Naive thymus-derived CD4-positive, alpha-beta T cell (primary cell): ENCODE data around the gene FERMT1. TPM values are rescaled to one million over a fixed set of nuclear protein-coding genes. Genes with fewer than 3 reads are reported as not detected.

Experiments
- ATAC-seq: fragments of 150-1000 bp; cut with Tn5 transposase; 2 replicates; pipeline ENCODE4 v1.10.0; 2021; ENCODE audit warnings: mild to moderate bottlenecking, moderate library complexity
- CTCF ChIA-PET: fragments of 350-600 bp; sonication (Branson Sonifier 250); formaldehyde crosslinking; loops from one replicate; lab custom pipeline; 2021; ENCODE audit warnings: antibody characterized with exemption; lab: Charles Lee
- POLR2A ChIA-PET: fragments of 350-600 bp; sonication (Branson Sonifier 250); formaldehyde crosslinking; loops from one replicate; lab custom pipeline; 2021; ENCODE audit warnings: antibody characterized with exemption, inconsistent platforms; lab: Charles Lee
- DNase-seq, 9 donors: peaks; one replicate each; pipeline versions ENCODE4 v3.0.0 to v3.0.0-alpha.2; 2020 to 2022; ENCODE audit warnings: mixed read lengths in 1 of 9
- H3K27ac ChIP-seq: one replicate; pipeline ENCODE4 v1.7.0; 2013; ENCODE audit warnings: mild to moderate bottlenecking, low read depth, low read length, moderate library complexity
- H3K27me3 ChIP-seq, 2 donors: one replicate each; pipeline ENCODE4 v1.7.0; 2013; ENCODE audit warnings: low read length in 2 of 2, mild to moderate bottlenecking in 2 of 2, moderate library complexity in 2 of 2; ENCODE audit not compliant: control insufficient read depth in 2 of 2, insufficient read depth in 2 of 2
- H3K36me3 ChIP-seq, 3 experiments: 1 replicate in 2 of 3; 2 replicates in 1 of 3; pipeline ENCODE4 v1.7.0; 2013; ENCODE audit warnings: low read length in 3 of 3, mild to moderate bottlenecking in 3 of 3, moderate library complexity in 1 of 3; ENCODE audit not compliant: insufficient read depth in 3 of 3, control insufficient read depth in 2 of 3
- H3K4me1 ChIP-seq, 2 donors: one replicate each; pipeline ENCODE4 v1.7.0; 2013; ENCODE audit warnings: low read length in 2 of 2, mild to moderate bottlenecking in 2 of 2, moderate library complexity in 1 of 2; ENCODE audit not compliant: control insufficient read depth in 2 of 2, insufficient read depth in 2 of 2
- H3K4me3 ChIP-seq: 2 replicates; pipeline ENCODE4 v1.7.0; 2013; ENCODE audit warnings: mild to moderate bottlenecking, low read length
- H3K9me3 ChIP-seq, 3 experiments: 1 replicate in 2 of 3; 2 replicates in 1 of 3; pipeline ENCODE4 v1.7.0; 2013; ENCODE audit warnings: low read length in 3 of 3; ENCODE audit not compliant: control insufficient read depth in 2 of 3
- H3K27ac Mint-ChIP-seq, 9 donors: one replicate each; pipeline ENCODE4 v1.8.0; 2020 to 2022; ENCODE audit warnings: mixed read lengths in 9 of 9, mild to moderate bottlenecking in 8 of 9, moderate library complexity in 5 of 9, inconsistent platforms in 2 of 9
- H3K27me3 Mint-ChIP-seq, 5 donors: one replicate each; pipeline ENCODE4 v1.8.0; 2021 to 2022; ENCODE audit warnings: mixed read lengths in 5 of 5, mild to moderate bottlenecking in 1 of 5
- H3K36me3 Mint-ChIP-seq, 5 donors: one replicate each; pipeline ENCODE4 v1.8.0; 2020 to 2022; ENCODE audit warnings: mixed read lengths in 5 of 5, mild to moderate bottlenecking in 3 of 5, inconsistent platforms in 1 of 5
- H3K4me1 Mint-ChIP-seq, 7 donors: one replicate each; pipeline ENCODE4 v1.8.0; 2020 to 2022; ENCODE audit warnings: mixed read lengths in 7 of 7, mild to moderate bottlenecking in 3 of 7, inconsistent platforms in 1 of 7
- H3K4me3 Mint-ChIP-seq, 10 donors: one replicate each; pipeline ENCODE4 v1.8.0; 2020 to 2022; ENCODE audit warnings: mild to moderate bottlenecking in 10 of 10, mixed read lengths in 10 of 10, moderate library complexity in 6 of 10, inconsistent platforms in 2 of 10
- H3K9me3 Mint-ChIP-seq, 11 donors: one replicate each; pipeline ENCODE4 v1.8.0; 2020 to 2022; ENCODE audit warnings: mixed read lengths in 11 of 11, mild to moderate bottlenecking in 4 of 11, inconsistent platforms in 1 of 11, moderate library complexity in 1 of 11
- intact Hi-C, 2 donors: fragments of 100-400 bp; cut with micrococcal nuclease; formaldehyde crosslinking; loops; one replicate each; pipeline ENCODE4 v1.15.1; 2023
- polyA plus RNA-seq, 2 donors: library from polyadenylated mRNA; unstranded; fragments of 300-500 nt; fragmentation: Illumina TruSeq; gene quantifications; one replicate each; pipeline ENCODE4 v1.2.3, GENCODE V29; 2021
- total RNA-seq, 6 experiments: library from RNA in 5 of 6; stranded (reverse) in 5 of 6; gene quantifications; 1 replicate in 5 of 6; 2 replicates in 1 of 6; pipeline ENCODE4 v1.2.3 and lab custom pipeline; 2021 to 2026

FERMT1 gene
- total and polyA plus RNA-seq, 7 experiments from 2014 or later, result 0.17 TPM; not detected in 6

- no peak overlapping the region for H3K27ac Mint-ChIP-seq
- POLR2A ChIA-PET, result no interaction called here
- no peak for ATAC-seq
- CTCF ChIA-PET, result no interaction called here
- Histone ChIP-seq H3K4me3 (no peak overlapping the region), H3K36me3 (no peaks in the 10 kb centered on the region), H3K4me1 (no peaks in the 10 kb centered on the region), H3K27me3 (no peaks in the 10 kb centered on the region), H3K27ac (no peak overlapping the region), H3K9me3 (peaks cover 0 to 16% (median 0%) of the 10 kb centered on the region in 3 experiments)
- H3K4me1 Mint-ChIP-seq, result no peaks in the 10 kb centered on the region
- intact Hi-C loops, result no loop called here
- no peak for DNase-seq
- peaks cover 6 to 63% (median 41%) of the 10 kb centered on the region in 5 donors for H3K27me3 Mint-ChIP-seq
- no peak overlapping the region for H3K4me3 Mint-ChIP-seq
- peaks cover 0 to 49% (median 20%) of the 10 kb centered on the region in 11 donors for H3K9me3 Mint-ChIP-seq
- peaks cover 0 to 6% (median 5%) of the 10 kb centered on the region in 5 donors for H3K36me3 Mint-ChIP-seq
These were observed 34.5 kb upstream of the FERMT1 start for GRCh38 chr20:6157345-6157744.

- DNase-seq, result no peak
- Histone ChIP-seq H3K4me1 (no peaks in the 10 kb centered on the region), H3K27ac (no peak overlapping the region), H3K27me3 (no peaks in the 10 kb centered on the region), H3K4me3 (no peak overlapping the region), H3K36me3 (no peaks in the 10 kb centered on the region), H3K9me3 (peaks cover 0 to 16% (median 0%) of the 10 kb centered on the region in 3 experiments)
- Mint-ChIP-seq H3K27me3 (peaks cover 11 to 48% (median 38%) of the 10 kb centered on the region in 5 donors), H3K9me3 (peaks cover 0 to 29% (median 16%) of the 10 kb centered on the region in 11 donors), H3K4me1 (no peaks in the 10 kb centered on the region), H3K36me3 (peaks cover 0 to 6% (median 5%) of the 10 kb centered on the region in 5 donors), H3K4me3 (no peak overlapping the region), H3K27ac (no peak overlapping the region)
- ChIA-PET POLR2A (no interaction called here), CTCF (no interaction called here)
- intact Hi-C loops, result no loop called here
- no peak for ATAC-seq
These were observed 29.9 kb upstream of the FERMT1 start for GRCh38 chr20:6152777-6153176.

- H3K27me3 Mint-ChIP-seq, result peaks cover 9 to 38% (median 27%) of the 10 kb centered on the region in 5 donors
- DNase-seq, result no peak
- Histone ChIP-seq H3K4me1 (no peaks in the 10 kb centered on the region), H3K27me3 (no peaks in the 10 kb centered on the region), H3K9me3 (no peaks in the 10 kb centered on the region), H3K27ac (no peak overlapping the region), H3K4me3 (no peak overlapping the region), H3K36me3 (no peaks in the 10 kb centered on the region)
- intact Hi-C loops, result no loop called here
- POLR2A ChIA-PET, result no interaction called here
- peaks cover 0 to 9% (median 3%) of the 10 kb centered on the region in 11 donors for H3K9me3 Mint-ChIP-seq
- H3K36me3 Mint-ChIP-seq, result no peaks in the 10 kb centered on the region
- ATAC-seq, result no peak
- H3K4me1 Mint-ChIP-seq, result no peaks in the 10 kb centered on the region
- no peak overlapping the region for H3K4me3 Mint-ChIP-seq
- H3K27ac Mint-ChIP-seq, result no peak overlapping the region
- CTCF ChIA-PET, result interaction anchor here (1.1 kb wide), 1 partner anchor 12 kb away, joined by 4 read pairs; no protein-coding TSS in a partner anchor
These were observed 25.2 kb upstream of the FERMT1 start for GRCh38 chr20:6148073-6148472.

- ChIA-PET CTCF (no interaction called here), POLR2A (no interaction called here)
- intact Hi-C loops, result loop anchor here (5.0 kb wide), 2 partner anchors 615 to 1145 kb away; no protein-coding TSS in a partner anchor
These were observed 19.6 kb upstream of the FERMT1 start for GRCh38 chr20:6142348-6142993.

GRCh38 chr20:6140947-6141346, 18.1 kb upstream of the FERMT1 start:
- no peaks in the 10 kb centered on the region for H3K36me3 Mint-ChIP-seq
- no peak overlapping the region for H3K4me3 ChIP-seq
- H3K36me3 ChIP-seq, result no peaks in the 10 kb centered on the region
- ATAC-seq (no peak), DNase-seq (no peak)
- H3K4me3 Mint-ChIP-seq, result no peak overlapping the region
- ChIA-PET POLR2A (no interaction called here), CTCF (interaction anchor here (0.6 to 0.7 kb wide), 2 partner anchors 107 to 272 kb away, joined by 4 to 5 read pairs; no protein-coding TSS in a partner anchor)
- H3K27ac ChIP-seq, result no peak overlapping the region
- H3K27me3 Mint-ChIP-seq, result peaks cover 2 to 48% (median 32%) of the 10 kb centered on the region in 5 donors
- H3K4me1 Mint-ChIP-seq, result no peaks in the 10 kb centered on the region
- no peaks in the 10 kb centered on the region for H3K27me3 ChIP-seq
- H3K4me1 ChIP-seq, result no peaks in the 10 kb centered on the region
- H3K27ac Mint-ChIP-seq, result no peak overlapping the region
- intact Hi-C loops, result loop anchor here (5.0 kb wide), 2 partner anchors 614 to 1146 kb away; no protein-coding TSS in a partner anchor
- H3K9me3 Mint-ChIP-seq, result peaks cover 0 to 7% (median 3%) of the 10 kb centered on the region in 11 donors
- no peaks in the 10 kb centered on the region for H3K9me3 ChIP-seq

More at GRCh38 chr20:6142348-6142993, 19.6 kb upstream of the FERMT1 start:
- no peaks in the 10 kb centered on the region for H3K27me3 ChIP-seq
- Mint-ChIP-seq H3K4me3 (no peak overlapping the region), H3K27ac (no peak overlapping the region), H3K36me3 (no peaks in the 10 kb centered on the region), H3K27me3 (peaks cover 0 to 40% (median 29%) of the 10 kb centered on the region in 5 donors), H3K4me1 (no peaks in the 10 kb centered on the region), H3K9me3 (peaks cover 0 to 9% (median 3%) of the 10 kb centered on the region in 11 donors)
- H3K4me1 ChIP-seq, result no peaks in the 10 kb centered on the region
- DNase-seq (peak in 6 of 9 donors; percentile 14 to 48 (median 29)), ATAC-seq (peak; percentile 52)
- H3K27ac ChIP-seq, result no peak overlapping the region
- no peaks in the 10 kb centered on the region for H3K9me3 ChIP-seq
- H3K4me3 ChIP-seq, result no peak overlapping the region
- H3K36me3 ChIP-seq, result no peaks in the 10 kb centered on the region

- Mint-ChIP-seq H3K4me3 (no peak overlapping the region), H3K36me3 (no peaks in the 10 kb centered on the region), H3K4me1 (no peaks in the 10 kb centered on the region), H3K9me3 (peaks cover 0 to 4% (median 0%) of the 10 kb centered on the region in 11 donors), H3K27me3 (peaks cover 2 to 54% (median 33%) of the 10 kb centered on the region in 5 donors), H3K27ac (peak overlapping the region in 1 of 9 donors; percentile 12)
- H3K27me3 ChIP-seq, result no peaks in the 10 kb centered on the region
- ChIA-PET CTCF (no interaction called here), POLR2A (no interaction called here)
- DNase-seq, result no peak
- H3K4me3 ChIP-seq, result no peak overlapping the region
- H3K36me3 ChIP-seq, result no peaks in the 10 kb centered on the region
- H3K4me1 ChIP-seq, result no peaks in the 10 kb centered on the region
- ATAC-seq, result no peak
- intact Hi-C loops, result no loop called here
- H3K27ac ChIP-seq, result no peak overlapping the region
- no peaks in the 10 kb centered on the region for H3K9me3 ChIP-seq
These were observed 12.5 kb upstream of the FERMT1 start for GRCh38 chr20:6135347-6135746.
